Pons (tissue), 1 donor: ENCODE results near the gene POLH.

Source experiments
- DNase-seq: peaks from one replicate; pipeline ENCODE4 v3.0.0-alpha.2; 2016; ENCODE audit warnings: low spot score

Gene POLH

DNA sequence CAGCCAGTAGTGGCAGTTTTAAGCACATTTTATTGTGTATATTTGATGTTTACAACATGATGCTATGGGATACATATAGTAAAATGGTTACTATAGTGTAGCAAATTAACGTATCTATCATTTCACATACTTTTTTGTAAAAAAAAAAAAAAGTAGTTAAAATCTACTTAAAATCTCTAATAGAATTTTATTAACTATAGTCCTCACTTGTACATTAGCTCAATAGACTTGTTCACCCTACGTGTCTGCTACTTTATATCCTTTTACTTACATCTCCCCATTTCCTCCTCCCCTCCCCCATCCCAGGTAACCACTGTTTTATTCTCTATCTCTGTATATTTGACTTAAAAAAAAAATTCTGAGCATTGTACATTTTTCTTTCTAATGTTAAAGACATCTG lies 30.0 kb downstream of the POLH start:
- DNase-seq: no peak

DNA sequence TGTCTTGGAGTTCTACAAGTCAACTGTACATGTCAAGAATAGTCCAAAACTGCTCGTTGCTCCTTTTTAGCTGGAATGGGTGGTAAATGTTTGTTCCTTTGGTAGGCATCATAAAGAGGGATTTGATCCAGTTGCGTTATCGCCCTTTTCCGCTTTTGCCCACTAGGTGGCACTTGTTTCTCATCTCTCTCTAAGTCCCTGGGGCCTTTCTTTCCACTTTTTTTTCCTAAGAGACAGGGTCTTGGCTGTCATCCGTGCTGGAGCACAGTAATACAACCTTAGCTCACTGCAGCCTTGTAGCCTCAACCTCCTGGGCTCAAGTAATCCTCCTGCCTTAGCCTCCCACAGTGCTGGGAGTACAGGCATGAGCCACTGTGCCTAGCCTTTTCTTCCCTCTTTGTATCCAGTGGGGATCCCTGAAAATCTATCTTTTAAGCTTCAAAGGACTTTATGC lies 32.4 kb downstream of the POLH start:
- DNase-seq: peak; percentile 82

DNA sequence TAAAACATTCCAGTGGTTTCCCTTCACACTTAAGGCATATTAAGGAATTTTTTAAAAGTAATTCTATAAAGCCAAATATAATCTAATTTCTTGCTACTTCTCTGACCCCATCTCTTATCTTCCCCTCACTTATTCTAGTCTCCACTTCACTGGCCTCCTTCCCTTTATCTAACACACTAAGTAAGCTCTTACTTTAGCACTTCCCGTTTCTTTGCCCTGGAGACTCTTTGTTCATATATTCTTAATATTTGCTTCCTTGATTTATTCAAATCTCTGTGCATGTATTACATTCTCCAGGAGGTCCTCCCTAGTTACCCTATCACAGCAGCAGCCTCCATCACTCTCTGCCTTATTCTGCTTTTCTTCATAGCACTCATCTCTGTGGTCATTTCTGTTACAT lies 32.8 kb downstream of the POLH start:
- no peak for DNase-seq

DNA sequence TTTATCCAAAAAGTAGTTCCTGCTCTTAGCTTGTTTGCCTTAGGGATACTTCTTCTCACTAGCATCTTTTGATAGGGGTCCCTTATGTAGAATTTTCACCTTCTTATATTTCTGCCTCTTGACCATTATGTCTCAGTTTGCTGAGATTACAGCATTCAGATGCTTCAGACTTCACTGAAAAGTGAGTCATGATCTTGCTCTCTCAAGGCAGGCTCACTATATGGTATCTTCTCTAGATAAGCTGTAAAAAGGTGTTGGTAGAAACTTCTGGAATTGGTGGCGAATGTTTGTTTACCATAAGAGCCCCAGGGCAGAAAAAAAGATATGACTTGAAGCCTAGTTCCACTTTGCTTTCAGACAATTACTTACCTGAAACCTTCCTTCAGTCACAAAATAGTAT lies 33.4 kb downstream of the POLH start:
- no peak for DNase-seq

DNA sequence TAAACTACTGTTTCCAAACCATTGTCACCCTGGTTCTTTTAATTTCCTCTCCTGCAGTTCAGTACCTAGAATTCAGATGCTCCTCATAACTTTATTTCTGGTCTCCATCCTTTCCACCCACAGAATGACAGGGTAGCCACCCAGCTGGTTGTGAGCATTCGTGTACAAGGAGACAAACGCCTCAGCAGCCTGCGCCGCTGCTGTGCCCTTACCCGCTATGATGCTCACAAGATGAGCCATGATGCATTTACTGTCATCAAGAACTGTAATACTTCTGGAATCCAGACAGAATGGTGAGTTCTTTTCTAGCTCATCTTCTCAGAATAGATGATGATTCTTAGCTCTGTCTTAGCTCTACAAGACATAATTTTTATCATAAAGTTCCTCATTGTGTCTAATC lies 34.4 kb downstream of the POLH start:
- no peak for DNase-seq

DNA sequence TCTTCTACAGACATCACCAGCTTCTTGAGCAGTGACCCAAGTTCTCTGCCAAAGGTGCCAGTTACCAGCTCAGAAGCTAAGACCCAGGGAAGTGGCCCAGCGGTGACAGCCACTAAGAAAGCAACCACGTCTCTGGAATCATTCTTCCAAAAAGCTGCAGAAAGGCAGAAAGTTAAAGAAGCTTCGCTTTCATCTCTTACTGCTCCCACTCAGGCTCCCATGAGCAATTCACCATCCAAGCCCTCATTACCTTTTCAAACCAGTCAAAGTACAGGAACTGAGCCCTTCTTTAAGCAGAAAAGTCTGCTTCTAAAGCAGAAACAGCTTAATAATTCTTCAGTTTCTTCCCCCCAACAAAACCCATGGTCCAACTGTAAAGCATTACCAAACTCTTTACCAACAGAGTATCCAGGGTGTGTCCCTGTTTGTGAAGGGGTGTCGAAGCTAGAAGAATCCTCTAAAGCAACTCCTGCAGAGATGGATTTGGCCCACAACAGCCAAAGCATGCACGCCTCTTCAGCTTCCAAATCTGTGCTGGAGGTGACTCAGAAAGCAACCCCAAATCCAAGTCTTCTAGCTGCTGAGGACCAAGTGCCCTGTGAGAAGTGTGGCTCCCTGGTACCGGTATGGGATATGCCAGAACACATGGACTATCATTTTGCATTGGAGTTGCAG lies 37.9 kb downstream of the POLH start:
- DNase-seq: no peak

DNA sequence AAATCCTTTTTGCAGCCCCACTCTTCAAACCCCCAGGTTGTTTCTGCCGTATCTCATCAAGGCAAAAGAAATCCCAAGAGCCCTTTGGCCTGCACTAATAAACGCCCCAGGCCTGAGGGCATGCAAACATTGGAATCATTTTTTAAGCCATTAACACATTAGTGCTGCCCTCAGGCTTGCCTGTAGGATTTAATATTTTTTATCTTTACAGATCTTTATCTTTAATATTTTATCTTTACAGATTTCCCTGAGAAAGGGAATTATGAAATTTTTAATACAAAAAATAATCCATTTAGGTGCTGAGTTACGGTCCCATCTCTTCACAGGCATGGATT lies 38.4 kb downstream of the POLH start:
- DNase-seq: no peak

DNA sequence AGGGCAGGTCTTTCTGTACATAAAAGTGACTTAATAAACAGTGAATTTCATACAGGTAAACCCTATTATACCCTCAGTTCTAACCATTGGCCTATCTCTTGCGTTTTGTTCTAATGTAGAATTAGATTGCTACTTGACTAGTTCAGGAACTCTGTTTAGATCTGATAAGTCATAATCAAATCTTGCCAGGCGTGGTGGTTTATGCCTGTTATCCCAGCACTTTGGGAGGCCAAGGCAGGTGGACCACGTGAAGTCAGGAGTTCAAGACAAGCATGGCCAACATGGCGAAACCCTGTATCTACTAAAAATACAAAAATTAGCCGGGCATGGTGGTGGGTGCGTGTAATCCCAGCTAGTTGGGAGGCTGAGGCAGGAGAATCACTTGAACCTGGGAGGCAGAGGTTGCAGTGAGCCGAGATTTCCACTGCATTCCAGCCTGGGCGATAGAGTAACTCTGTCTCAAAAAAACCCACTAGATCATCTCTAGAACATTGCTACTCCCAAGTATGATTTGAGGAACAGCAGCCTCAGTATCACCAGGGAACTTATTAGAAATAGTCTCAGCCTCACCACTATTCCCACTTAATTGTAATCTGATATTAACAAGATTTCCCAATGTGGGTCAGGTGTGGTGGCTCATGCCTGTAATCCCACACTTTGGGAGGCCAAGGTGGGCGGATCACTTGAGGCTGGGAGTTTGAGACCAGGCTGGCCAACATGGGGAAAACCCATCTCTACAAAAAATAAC lies 40.9 kb downstream of the POLH start:
- no peak for DNase-seq

DNA sequence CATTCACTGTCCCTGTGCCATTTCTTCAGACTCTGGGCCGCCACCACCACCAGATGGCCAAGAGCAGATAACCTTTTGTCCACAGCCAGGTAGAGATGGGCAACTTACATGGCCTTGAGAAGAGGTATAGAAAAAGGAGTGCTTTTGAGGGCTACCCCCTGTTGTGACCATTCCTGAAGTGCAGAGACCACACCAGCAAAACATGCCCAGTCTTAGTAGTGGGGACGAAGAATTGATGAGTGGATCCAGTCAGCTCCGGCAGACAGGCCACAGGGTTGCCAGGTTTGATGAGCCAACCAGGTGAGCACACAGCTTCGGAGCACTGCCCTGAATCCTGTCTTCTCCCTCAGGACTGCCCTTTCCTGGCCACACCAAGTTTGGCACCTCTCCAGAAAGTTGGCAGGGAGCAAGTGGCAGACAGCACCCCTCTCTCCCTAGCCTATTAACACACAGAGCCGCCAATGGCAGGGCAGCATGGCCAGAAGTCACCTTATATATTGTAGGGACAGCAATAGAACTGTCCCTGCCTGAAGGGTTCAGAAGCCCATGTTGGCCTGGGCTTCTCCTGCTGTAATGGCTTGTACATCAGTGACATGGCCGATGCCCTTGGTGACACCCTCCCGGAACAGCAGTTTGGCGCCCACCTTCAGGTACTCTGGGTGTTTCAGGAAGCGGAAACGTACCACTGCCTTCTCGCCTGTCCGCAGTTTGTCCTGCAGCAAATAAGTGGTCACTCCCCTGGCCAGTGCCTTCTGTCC lies 45.3 kb downstream of the POLH start:
- no peak for DNase-seq

DNA sequence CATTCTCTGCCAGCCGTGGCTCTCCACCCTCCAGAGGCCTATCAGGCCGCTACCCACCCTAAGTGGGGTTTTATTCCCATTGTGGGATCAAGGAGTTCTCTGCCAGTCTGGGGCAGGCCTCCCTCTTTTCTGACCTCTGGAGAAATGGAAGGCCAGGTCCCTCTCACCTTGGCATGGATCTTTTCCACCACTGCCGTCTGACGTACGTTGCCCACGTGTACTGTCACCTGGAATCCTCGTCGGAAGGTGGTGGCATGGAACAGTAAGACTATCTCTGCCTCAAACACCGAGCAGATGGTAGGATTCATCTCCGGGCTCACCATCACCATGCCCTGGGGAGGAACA lies 45.8 kb downstream of the POLH start:
- DNase-seq: no peak

DNA sequence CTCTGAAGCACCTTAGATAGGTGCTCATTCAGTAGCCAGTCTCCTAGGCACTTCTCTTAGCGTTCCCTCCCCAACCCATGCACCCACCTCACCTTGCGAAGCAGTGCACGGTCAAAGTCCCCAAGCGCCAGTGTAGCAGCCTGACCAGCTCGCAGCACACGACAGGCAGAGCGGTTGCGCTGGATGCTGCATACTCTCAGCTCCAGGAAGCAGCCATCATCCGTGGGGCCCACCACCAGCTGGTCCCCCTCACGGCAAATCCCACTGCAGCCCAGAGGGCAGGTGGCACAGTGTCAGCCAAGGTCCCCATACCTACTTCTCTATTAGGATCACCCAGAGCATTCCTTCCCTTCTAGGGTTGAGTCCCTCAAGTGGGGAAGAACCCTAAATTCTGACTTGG lies 46.6 kb downstream of the POLH start:
- DNase-seq: no peak

DNA sequence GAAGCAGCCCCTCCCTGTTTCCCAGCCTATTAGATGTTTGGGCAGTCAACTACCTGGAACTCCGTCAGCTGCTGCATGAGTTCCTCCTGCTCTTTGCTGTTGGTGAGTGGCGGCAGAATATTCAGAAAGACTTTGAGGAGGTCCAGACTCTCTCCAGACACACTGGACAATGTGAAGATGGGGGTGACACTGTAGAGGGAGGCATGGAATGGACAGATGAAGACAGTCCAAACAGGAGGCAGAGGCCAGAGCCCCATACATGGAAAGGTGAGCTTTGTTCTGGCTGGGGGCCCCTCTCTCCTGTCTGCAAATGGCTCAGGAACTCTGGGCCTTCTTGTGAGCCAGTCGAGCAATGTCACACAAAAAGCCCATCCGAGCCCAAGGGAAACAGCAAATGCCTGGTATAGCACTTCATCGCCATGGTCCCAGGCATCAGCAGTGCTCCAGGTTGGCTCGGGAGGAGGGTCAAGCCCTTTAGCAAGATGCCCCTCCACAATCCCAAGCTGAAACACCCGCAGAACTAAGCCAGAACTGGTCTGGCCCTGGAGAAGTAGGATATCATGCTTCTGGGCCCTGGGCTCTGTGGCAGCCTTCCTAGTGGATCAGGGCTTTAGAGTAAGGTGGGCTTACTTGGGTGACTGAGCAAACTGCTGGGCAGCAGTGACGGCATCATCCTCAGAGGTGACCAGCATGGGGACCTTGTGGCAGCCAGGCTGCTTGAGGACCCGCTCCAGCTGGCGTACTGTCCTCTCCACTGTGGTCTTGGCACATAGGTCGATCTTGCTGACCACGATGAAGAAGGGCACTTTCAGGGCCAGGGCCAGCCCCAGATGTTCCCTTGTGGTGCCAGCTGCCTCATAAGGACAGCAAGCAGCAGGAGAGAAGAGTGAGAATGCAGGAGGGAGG lies 48.1 kb downstream of the POLH start:
- no peak for DNase-seq

DNA sequence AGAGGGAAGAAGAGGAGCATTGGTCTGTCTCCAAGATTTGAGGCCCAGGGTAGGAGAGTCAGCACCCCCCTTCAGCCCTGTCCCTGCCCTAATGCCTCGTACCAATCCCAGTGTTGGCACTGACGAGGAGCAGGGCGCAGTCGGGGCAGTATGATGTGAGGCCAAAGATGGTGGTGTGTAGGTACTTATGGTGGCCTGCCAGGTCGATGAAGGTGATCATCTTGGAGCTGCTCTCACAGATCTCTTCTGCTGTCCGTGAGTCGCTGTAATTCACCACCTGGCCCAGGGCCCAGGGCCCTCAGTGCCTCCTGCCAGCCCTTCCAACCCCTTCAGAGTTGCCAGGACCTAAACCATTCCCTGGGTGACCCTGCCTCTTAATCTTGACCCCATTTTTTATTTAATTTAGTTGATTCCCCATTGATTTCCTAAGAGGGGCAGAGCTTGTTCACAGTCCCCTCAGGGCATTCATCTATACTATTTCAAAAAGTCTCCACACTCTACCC lies 48.9 kb downstream of the POLH start:
- no peak for DNase-seq

DNA sequence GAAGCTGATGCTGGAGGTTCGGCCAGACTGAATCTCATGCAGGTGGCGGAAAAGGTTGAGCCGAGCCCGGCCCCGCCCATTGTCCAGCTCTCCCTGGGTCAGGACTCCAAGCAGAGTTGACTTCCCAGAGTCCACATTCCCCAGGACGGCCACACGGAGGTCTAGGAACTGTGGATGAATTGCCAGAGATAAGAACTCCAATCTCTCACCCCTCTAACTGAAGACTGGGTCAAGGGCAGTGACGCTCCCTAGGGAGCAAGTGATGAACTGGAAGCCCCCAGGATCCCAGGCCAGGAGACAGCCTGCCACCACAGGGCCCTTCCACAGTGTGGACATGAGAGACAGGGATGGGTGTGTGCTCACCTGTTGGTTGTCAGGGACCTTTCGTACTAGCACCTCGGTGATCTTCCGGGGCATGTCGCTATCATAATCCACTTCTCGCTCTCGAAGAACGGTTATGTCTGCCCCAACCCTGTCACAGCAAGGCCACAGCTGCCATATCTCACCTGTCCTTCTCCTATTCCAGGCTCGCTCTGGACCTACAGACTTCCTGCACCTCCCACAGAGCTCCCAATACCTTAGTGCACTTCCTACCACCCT lies 49.5 kb downstream of the POLH start:
- DNase-seq: no peak

DNA sequence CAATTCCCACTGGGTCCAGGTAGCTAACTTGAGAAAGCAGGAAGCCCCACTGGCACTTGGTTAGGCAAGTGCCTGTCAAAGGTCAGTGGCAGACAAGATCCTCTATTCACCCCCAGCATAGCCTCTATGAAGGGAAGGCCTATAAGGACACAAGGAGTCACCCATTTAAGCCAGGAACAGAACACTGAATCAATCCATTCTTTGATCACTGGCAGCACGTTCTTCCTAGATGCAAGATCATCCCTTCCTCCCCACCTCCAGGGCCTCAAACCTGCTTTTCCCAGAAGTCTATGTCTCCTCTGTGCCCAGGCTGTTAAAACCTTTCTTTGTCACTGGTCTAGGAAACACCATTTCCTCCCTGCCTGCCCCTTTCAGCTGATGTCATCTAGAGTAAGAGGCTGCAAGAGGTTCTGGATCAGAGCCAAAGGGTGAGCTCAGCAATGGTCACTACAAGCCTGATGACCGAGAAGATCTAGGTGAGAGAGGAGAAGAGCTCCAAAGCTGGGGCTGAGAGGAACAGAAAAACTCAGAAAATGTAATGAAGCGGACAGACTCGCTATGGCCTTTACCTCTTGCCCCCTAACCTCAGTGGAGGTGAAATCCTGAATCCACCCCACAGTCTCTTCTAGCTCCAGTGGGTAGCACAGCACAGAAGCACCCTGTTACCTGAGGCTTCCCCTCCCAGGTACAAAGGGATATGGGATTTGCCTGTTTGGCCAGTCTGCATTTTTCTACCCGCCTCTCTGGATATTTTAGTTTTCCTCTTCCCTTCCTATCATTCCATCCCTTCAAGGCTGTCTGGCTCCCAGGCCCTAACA lies 51.2 kb downstream of the POLH start:
- peak; percentile 70 for DNase-seq

DNA sequence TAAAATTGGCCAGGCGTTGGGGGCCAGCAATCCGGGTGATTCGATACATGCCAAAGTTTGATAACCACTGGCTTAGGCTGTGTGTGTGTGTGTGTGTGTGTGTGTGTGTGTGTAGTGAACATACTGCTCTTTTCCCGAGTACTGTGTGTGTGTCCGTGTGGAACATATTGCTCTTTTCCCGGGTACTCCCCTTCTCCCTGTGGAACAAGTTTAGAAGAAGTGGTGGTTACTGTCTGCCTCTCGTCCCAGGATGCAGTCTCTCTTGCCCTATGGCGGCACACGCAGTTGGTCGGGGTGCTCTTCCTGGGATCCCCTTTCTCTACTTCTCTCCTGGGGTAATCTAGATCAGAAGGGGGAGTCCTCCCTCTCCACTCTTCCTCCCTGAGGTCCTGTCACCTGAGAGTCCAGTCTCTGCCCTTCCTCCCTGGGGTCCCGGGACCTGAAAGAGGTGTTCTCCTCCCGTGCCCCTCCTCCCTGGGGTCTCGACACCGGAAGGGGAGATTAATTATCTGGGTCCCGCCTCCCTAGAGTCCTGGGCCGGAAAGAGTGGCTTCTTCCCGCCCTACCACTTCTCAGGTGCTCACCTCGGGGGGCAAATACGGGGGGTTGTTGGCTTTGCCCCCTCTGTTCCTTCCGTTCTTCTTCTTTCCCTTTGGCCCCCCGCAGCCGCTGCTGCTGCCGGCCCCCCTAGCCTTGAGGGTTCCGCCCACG lies 52.6 kb downstream of the POLH start:
- DNase-seq: peak; percentile 43

DNA sequence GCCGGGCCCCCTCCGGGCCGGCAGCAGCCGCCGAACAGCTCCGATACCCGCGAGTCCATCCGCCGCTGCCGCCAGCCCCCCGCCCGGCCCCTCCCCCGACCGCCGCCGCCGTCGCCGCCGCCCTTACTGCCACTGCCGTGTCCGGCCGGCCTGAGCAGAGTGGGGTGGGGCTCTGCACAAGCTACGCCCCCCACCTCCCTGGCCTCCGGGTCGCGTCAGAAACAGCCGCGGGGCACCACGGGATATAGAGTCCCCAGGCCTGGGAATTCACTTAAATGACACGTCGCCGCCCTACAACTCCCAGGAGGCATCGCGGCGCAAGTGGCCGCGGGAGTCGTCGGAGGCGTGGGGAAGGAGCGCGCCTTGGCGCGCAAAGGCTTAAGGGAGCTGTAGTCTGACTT lies 53.1 kb downstream of the POLH start, which contains the start of gene GTPBP2:
GTPBP2 (minus strand) TSS at position 161 of the 401 bp plus-strand sequence; CDS start at position 59, 102 bp downstream.
- DNase-seq: peak; percentile 99

DNA sequence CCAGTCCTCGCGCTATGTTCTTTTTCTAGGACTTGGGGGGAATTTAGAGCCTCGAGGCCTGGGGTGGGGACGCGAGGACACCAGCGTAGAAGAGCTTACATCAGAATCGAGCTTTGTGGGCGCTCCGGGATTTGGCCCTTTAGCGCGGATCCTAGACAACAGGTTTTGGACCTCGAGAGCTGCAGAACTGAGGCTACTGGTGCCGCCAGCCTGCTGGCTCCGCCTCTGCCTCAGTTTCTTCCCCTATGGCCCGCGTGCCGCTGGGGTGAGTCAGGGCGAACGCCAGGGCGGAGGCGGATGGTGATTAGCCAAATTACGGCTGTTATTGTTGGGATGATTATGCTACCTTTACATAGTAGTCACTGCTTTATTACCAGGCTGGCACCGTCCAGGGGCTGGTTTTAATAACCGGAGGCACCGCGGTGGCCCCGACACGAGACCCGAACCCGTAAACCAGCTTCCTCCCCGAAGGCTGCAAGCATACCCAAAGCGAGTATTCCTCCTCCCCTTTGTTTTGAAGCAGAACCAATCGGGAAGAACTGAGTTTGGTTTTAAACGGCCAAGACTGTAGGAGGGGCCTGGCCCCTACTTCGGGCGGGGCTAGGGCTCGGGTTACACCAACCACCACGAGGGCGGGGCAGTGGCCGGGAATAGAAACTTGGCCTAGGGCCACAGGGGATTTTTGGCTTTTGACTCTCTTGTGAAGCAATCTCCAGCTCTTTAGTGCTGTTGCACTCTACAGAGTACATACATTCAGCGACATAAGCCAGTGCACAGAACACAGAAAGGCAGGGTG lies 53.7 kb downstream of the POLH start:
- peak; percentile 96 for DNase-seq

DNA sequence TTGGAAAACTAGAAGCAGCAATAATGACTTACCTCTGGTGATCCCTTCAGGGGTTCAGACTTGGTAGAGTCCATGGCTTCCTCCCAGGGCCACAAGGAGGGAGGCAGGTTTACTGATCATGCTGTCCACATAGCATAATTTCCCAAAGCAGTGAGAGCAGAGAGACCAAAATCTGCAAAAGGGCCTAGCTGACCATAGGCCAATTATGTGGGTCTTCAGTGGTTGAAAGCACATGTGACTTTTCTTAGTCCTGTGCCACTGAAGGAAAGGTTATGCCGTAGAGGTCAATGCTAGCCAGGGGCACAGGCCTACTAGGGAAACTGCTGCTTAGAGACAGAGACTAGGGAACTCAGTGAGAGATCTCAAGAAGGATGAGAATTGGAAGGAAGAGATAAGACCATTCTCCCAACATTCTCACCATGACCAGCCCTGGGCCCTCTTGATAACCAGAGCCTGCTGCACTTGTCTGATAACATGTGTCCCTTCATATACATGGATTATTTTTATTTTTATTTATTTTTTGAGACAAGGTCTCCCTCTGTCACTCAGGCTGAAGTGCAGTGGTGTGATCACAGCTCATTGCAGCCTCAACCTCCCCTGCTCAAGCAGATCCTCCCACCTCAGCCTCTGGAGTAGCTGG lies 55.1 kb downstream of the POLH start:
- DNase-seq: no peak
